Psoas muscle (tissue), 8 donors: ENCODE results near the gene VSIR. TPM values are rescaled to one million over a fixed set of nuclear protein-coding genes. Genes with fewer than 3 reads are reported as not detected.

ENCODE experiments used
- ATAC-seq, 4 donors: fragments of 200-7000 bp; cut with Tn5 transposase; one replicate each; pipeline ENCODE4 v1.9.1; 2020; ENCODE audit warnings: moderate library complexity in 3 of 4, mild to moderate bottlenecking in 2 of 4
- DNase-seq, 2 donors: peaks; one replicate each; pipeline ENCODE4 v3.0.0-alpha.2; 2020
- H3K27ac ChIP-seq: fragments of 200-600 bp; one replicate; pipeline ENCODE4 v1.8.0; 2022
- H3K27me3 ChIP-seq, 3 donors: fragments of 200-600 bp in 1 of 3; one replicate each; pipeline versions ENCODE4 v1.6.1 to v1.8.0; 2013 to 2022; ENCODE audit warnings: low read length in 2 of 3, mild to moderate bottlenecking in 2 of 3, moderate library complexity in 1 of 3; ENCODE audit not compliant: insufficient read depth in 3 of 3
- H3K36me3 ChIP-seq, 2 donors: fragments of 200-600 bp in 1 of 2; one replicate each; pipeline versions ENCODE4 v1.6.1 to v1.8.0; 2013 to 2022; ENCODE audit warnings: low read depth in 1 of 2, mild to moderate bottlenecking in 1 of 2, moderate library complexity in 1 of 2; ENCODE audit not compliant: insufficient read depth in 1 of 2
- H3K4me1 ChIP-seq: fragments of 200-600 bp; one replicate; pipeline ENCODE4 v1.8.0; 2022
- H3K4me3 ChIP-seq: fragments of 200-600 bp; one replicate; pipeline ENCODE4 v1.8.0; 2022; ENCODE audit warnings: mild to moderate bottlenecking
- H3K9me3 ChIP-seq: fragments of 200-600 bp; one replicate; pipeline ENCODE4 v1.8.0; 2022
- CTCF ChIP-seq: fragments of 200-600 bp; IDR thresholded peaks from one replicate; pipeline ENCODE4 v1.8.0; 2022; ENCODE audit warnings: antibody characterized with exemption
- WGBS, 3 donors: extraction: QIAGEN DNeasy Blood & Tissue Kit; methylation state at CpG; one replicate each; pipeline versions ENCODE4 v1.1.6 to v1.1.7; 2013; 5-methylcytosine and 5-hydroxymethylcytosine counted together
- intact Hi-C, 2 donors: fragments of 100-400 bp; cut with DNase I; formaldehyde crosslinking; loops; one replicate each; pipeline versions ENCODE4 v1.11.0 to v1.14.2; 2022
- polyA plus RNA-seq, 3 donors: library from polyadenylated mRNA; stranded (reverse); fragments of 200-250 nt; gene quantifications; one replicate each; pipeline ENCODE4 v1.2.3, GENCODE V29; 2013
- total RNA-seq, 4 donors: library from RNA; stranded (reverse); fragmentation: NEBNext Ultra II Directional in 2 of 4; extraction: Animal tissue kit (Norgen Biotek cat#: 25700) in 2 of 4; gene quantifications; one replicate each; pipeline versions ENCODE4 v1.2.1 to v1.2.4, GENCODE V29; 2021 to 2023
- donor health status: healthy with polysubstance abuse.
- donor health status: DM: no; HTN: no; CAD: no; lungs with moderate emphysema.
- donor health status: Bipolar disorder and iron deficiency.
- donor health status: healthy.
- donor health status: DM: yes; HTN: yes; CAD: no.
- donor health status: DM: no; HTN: no; CAD: no.
- donor health status: DM: no; HTN: no; CAD: no.
- donor health status: DM: yes; HTN: yes; CAD: no.

VSIR gene
- total and polyA plus RNA-seq, 7 donors, result 12.5 to 21.8 (median 18.1) TPM

GRCh38 chr10:71802715-71803488 lies 29.6 kb upstream of the VSIR start:
- ATAC-seq (no peak), DNase-seq (peak in 1 of 2 donors; percentile 29)
- H3K9me3 ChIP-seq, result no peaks in the 10 kb centered on the region
- H3K4me1 ChIP-seq, result no peaks in the 10 kb centered on the region
- no peaks in the 10 kb centered on the region for H3K27me3 ChIP-seq
- no peaks in the 10 kb centered on the region for H3K36me3 ChIP-seq
- no peak overlapping the region for H3K27ac ChIP-seq
- no peak overlapping the region for H3K4me3 ChIP-seq
- intact Hi-C loops, result no loop called here
- TF ChIP-seq CTCF, result no peak
- 89 to 96% (median 95%) methylated on average over 18 of the region's 18 CpGs for WGBS, 3 donors

- peak in 1 of 2 donors; percentile 11 for DNase-seq
- intact Hi-C loops, result no loop called here
Measured at GRCh38 chr10:71802235-71802634, 28.9 kb upstream of the VSIR start.

GRCh38 chr10:71801361-71801760 lies 28.0 kb upstream of the VSIR start:
- Histone ChIP-seq H3K4me3 (no peak overlapping the region), H3K4me1 (no peaks in the 10 kb centered on the region), H3K27me3 (no peaks in the 10 kb centered on the region), H3K36me3 (no peaks in the 10 kb centered on the region), H3K27ac (no peak overlapping the region), H3K9me3 (no peaks in the 10 kb centered on the region)
- intact Hi-C loops, result no loop called here
- no peak for TF ChIP-seq CTCF
- ATAC-seq (no peak), DNase-seq (no peak)
- 88 to 94% (median 89%) methylated on average over 9 of the region's 9 CpGs for WGBS, 3 donors

More at GRCh38 chr10:71802235-71802634, 28.9 kb upstream of the VSIR start:
- Histone ChIP-seq H3K4me3 (no peak overlapping the region), H3K27ac (no peak overlapping the region), H3K9me3 (no peaks in the 10 kb centered on the region), H3K27me3 (no peaks in the 10 kb centered on the region), H3K36me3 (no peaks in the 10 kb centered on the region), H3K4me1 (no peaks in the 10 kb centered on the region)
- TF ChIP-seq CTCF, result no peak
- ATAC-seq, result no peak
- WGBS, 3 donors, result 92 to 93% (median 93%) methylated on average over 6 of the region's 6 CpGs

GRCh38 chr10:71799608-71800453 lies 26.5 kb upstream of the VSIR start:
- H3K27me3 ChIP-seq, result no peaks in the 10 kb centered on the region
- no peak for TF ChIP-seq CTCF
- H3K36me3 ChIP-seq, result no peaks in the 10 kb centered on the region
- H3K9me3 ChIP-seq, result no peaks in the 10 kb centered on the region
- ATAC-seq, result no peak
- intact Hi-C loops, result no loop called here
- no peak overlapping the region for H3K27ac ChIP-seq
- no peak overlapping the region for H3K4me3 ChIP-seq
- DNase-seq, result peak in 1 of 2 donors; percentile 38
- 61 to 72% (median 71%) methylated on average over 3 of the region's 3 CpGs for WGBS, 3 donors
- no peaks in the 10 kb centered on the region for H3K4me1 ChIP-seq
